DMS153 treated with DMSO at 0.1 percent for 48 hours (cell line): ENCODE measurements around the gene TBC1D2.
A peak's percentile ranks its signal among the peaks of the same experiment; 100 is the strongest.
"Not testable (repeated sequence)": the region's sequence is repeated elsewhere in the genome, so short reads cannot be mapped to it uniquely, and the experiment has no call there.

Experiments
- DNase-seq: peaks from one replicate; lab custom pipeline; 2025; ENCODE audit not compliant: unreplicated experiment; lab: John Stamatoyannopoulos, UW

The TBC1D2 gene, protein sequence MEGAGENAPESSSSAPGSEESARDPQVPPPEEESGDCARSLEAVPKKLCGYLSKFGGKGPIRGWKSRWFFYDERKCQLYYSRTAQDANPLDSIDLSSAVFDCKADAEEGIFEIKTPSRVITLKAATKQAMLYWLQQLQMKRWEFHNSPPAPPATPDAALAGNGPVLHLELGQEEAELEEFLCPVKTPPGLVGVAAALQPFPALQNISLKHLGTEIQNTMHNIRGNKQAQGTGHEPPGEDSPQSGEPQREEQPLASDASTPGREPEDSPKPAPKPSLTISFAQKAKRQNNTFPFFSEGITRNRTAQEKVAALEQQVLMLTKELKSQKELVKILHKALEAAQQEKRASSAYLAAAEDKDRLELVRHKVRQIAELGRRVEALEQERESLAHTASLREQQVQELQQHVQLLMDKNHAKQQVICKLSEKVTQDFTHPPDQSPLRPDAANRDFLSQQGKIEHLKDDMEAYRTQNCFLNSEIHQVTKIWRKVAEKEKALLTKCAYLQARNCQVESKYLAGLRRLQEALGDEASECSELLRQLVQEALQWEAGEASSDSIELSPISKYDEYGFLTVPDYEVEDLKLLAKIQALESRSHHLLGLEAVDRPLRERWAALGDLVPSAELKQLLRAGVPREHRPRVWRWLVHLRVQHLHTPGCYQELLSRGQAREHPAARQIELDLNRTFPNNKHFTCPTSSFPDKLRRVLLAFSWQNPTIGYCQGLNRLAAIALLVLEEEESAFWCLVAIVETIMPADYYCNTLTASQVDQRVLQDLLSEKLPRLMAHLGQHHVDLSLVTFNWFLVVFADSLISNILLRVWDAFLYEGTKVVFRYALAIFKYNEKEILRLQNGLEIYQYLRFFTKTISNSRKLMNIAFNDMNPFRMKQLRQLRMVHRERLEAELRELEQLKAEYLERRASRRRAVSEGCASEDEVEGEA

GRCh38 chr9:98255578-98256296 is at the start of gene TBC1D2:
Gene TBC1D2 (minus strand): TSS chr9:98255649. CDS start chr9:98255541, 108 bp downstream.
- DNase-seq = peak; percentile 94

GRCh38 chr9:98304381-98304780 is 48.9 kb upstream of the TBC1D2 start:
- DNase-seq = no peak

DNA sequence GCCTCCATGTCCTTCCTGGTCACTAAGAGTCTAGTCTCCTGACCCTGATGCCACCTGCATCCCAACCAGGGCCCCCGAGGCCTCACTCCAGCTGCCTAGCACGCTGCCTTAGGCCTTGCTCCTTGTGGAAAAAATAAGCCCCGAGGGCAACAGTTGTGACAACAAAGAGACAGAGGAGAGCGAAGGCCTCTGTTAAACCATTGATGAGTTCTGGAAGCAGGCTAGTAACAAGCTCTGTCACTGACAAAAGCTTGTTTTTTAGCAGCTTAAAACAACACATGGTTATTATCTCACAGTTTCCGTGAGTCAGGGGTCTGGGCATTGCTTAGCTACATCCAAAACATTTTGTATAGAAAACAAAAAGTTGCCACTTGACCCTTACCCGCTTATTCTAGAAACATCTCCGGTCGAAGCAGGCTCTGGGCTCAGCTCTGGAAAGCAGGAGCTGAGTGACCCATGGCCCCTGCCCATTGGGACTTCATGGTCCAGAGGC is 48.2 kb upstream of the TBC1D2 start:
- no peak for DNase-seq

DNA sequence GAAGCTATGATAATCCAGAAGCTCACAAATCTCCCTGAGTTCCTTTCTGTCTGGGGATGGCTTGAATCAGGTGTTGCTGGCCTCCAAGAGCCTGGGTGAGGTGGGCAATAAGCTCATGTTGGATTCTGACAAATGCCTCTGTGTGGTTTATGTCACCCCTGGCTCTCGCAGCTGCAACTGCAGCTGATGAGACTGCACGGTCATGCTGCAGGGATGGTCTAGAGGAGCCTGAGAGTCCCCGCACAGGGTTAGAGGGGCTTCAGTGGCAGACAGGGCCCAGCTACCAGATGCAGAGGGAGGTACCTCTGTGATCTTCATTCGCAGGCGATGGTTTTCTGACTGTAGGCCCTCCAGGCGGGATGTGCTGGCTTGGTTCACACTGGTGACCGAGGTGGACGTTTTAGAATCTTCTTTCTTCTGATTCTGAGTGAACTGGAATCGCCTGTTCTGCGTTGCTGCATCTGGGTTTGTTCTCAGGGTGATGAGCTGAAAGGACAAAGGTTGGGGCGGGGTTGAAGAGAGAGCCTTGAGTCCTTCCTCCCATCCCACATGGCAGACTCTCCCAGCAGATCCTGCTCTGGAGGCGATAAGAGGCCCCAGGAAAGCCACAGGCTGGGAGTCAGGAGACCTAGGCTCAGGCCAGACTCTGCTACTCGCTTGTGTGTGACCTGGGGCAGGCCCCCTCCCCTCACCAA is 47.6 kb upstream of the TBC1D2 start:
- DNase-seq = no peak

GRCh38 chr9:98302150-98302549 is 46.7 kb upstream of the TBC1D2 start:
- DNase-seq = no peak

DNA sequence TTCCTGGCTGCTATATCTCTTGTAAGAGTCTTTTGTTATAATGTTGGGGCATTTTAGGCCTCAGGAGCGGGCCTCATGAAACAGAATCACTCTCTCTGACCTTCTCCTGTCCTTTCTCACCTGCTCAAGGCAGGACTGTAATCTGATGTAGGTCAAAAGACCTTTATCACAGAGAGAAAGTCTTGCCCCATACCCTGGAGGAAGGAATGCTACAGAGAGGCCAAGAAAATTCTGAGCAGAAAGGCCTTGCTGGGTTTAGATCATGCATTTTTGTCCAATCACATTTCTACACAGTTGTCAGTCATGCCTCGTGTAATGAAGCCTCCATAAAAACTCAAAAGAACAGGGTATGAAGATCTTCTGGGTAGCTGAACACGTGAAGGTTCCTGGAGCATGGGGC is 45.2 kb upstream of the TBC1D2 start:
- DNase-seq = no peak

GRCh38 chr9:98298476-98298875 is 43.0 kb upstream of the TBC1D2 start:
- no peak for DNase-seq

DNA sequence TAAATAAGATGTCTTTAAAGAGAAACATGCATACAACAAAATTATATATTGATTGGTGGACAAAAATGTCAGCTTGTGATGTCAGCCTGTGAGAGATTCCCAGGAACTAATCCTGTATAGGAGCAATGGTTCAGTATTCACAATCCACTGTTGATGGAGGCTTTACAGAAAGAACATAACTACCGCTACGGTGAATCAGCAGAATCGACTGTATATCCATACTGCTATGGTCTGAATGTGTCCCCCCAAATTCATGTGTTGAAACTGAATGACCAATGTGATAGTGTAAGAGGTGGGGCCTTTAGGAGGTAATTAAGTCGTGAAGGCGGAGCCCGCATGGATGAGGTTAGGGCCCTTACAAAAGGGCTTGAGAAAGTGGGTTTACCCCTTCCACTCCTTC is 40.4 kb upstream of the TBC1D2 start:
- no peak for DNase-seq

DNA sequence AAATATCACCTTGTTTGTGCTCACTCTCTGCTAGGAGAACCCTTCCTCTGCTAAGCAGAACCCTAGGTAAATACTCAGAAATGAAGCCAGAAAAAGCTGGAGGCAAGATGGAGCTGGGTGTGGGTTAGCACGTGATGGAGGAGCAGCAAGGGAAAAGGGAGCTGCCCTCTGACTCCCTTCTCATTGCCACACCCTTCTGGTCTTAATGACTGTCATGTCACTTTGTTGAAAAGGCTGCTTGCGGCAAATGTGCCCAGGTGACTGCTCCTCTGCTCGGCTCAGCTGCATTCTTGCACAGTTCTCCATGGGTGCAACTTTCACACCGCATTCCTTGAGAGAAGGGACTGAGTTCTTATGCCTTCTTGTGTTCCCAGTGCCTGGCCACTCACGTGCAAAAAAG is 36.4 kb upstream of the TBC1D2 start:
- no peak for DNase-seq

DNA sequence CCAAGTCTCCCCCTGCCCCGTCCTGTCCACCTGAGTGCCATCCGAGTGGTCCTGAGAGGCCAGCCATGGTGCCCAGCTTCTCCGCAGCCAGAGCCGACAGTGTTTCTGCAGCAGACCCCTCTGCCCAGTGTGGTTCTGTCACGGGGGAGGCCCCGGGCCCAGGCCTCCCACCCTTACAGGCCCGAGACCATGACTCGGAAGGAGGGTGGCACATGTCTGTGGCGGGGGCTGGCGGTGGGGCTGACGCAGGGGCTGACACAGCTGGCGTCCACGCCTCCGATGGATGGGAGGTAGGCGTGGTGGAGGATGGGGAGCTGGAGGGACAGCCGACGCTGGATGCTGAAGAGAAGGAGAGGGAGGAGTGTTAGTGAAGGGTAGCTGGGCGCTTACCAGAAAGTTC is 35.0 kb upstream of the TBC1D2 start:
- no peak for DNase-seq

GRCh38 chr9:98289614-98290201 is 34.3 kb upstream of the TBC1D2 start:
- no peak for DNase-seq

DNA sequence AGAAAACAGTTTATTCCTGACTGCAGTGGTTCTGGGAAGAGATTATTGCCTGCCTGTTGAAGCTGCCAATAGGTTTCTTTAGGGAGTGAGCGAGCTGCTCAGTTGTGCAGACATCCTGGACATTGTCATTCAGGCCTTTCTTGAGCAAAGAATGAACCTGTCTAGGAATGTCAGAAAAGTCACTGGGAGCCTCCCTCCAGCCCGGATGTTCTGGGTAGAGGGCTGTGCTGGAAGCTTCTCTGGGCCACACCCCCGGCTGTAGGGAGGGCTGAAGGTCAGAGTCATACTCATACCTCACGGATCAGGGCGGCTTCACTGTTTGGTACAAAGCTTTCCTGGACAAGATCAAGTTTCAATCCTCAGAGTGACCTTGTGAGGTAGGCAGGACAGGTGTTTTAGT is 33.4 kb upstream of the TBC1D2 start:
- DNase-seq = no peak

DNA sequence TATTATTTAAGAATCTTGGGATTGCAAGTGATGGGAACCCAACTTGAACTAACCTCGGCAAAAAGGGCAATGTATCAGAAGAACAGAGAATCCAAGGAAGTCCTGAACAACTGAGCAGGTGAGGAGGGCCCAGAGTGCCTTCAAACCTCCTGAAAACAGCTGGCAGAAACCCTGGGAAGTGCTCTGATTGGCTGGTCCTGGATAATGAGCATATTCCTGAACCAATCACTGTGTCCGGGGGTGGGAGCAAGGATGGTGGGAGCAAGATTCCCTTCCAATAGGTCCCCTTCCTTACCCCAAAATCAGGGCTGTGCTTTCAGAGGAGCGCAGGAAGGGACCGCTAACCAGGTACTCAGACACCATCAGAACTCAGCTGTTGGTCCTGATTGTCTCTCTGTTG is 31.9 kb upstream of the TBC1D2 start:
- DNase-seq = no peak

DNA sequence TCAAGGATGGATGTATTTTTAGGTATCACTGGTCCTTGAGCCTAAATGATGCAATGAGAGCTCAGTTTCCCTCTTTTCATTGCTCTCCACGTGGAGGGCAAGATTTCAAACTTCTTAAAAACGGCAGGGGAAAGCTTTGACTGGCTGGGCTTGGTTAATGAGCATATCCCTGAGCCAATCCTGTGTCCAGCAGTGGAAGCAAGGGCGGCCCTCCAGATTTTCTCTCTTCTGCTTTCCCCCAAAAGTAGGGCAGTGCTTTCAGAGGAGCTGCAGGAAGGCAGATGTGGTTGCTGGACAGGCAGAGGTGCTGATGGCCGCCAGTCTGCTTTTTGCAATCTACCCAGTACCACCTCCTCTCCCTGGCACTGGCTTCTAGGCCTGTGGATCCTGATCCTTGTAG is 30.0 kb upstream of the TBC1D2 start:
- DNase-seq = no peak

DNA sequence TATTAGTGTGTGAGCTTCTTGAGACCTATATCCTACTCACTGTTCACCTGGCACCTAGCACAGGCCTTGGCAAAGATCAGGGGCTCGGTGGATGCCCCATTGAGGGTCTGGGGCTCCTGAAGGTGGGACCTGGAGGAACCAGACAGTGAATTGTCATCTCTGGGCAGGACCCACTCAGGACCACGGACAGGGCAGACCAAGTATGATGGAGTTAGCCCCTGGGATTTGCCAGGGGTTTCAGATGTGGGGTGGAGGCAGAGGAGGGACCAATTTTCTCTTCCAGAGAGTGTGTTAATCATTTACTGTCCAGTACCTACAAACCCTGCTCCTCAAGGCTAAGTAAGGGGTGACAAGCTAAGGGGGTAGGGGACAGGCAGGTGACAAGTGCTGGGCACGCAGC is 29.3 kb upstream of the TBC1D2 start:
- no peak for DNase-seq

GRCh38 chr9:98283143-98283542 is 27.7 kb upstream of the TBC1D2 start:
- DNase-seq = not testable (repeated sequence)

- DNase-seq = no peak
Measured at GRCh38 chr9:98281281-98281680, 25.8 kb upstream of the TBC1D2 start.

DNA sequence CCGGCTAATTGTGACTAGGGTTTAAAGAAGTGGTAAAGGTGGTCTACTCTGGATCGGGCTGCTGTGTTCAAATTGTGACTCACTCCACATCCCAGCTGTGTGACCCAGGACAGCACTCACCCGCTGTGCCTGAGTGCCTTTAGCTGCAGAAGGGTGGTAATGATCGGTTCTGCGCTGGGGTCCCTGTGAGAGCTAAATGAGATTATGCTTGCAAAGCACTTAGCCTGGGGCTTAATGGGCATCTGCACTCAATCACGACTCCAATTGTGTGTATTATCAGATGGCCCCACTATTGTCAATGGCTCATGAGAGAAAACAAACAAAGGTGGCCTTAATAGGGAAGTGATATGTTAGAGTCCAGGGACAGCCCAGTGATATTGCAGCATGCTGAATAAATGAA is 25.1 kb upstream of the TBC1D2 start:
- no peak for DNase-seq

- no peak for DNase-seq
Measured at GRCh38 chr9:98280162-98280561, 24.7 kb upstream of the TBC1D2 start.

GRCh38 chr9:98276907-98277469 is 21.5 kb upstream of the TBC1D2 start:
- no peak for DNase-seq
